ENCODE data around the gene MRPL58. TPM values are rescaled to one million over a fixed set of nuclear protein-coding genes. Genes with fewer than 3 reads are reported as not detected.

Gene MRPL58
- total RNA-seq, 1 donor from 2014 or later: 16.7 TPM

Other genes starting within 250 kb of the MRPL58 start
- 43.7 TPM for gene NAT9, start 236.3 kb upstream of the MRPL58 start, total RNA-seq
- gene GRIN2C, start 152.8 kb upstream of the MRPL58 start, total RNA-seq: 0.43 TPM
- gene FDXR, start 139.7 kb upstream of the MRPL58 start, total RNA-seq: 9.3 TPM
- gene FADS6, start 119.0 kb upstream of the MRPL58 start, total RNA-seq: 0.12 TPM
- gene USH1G, start 89.4 kb upstream of the MRPL58 start, total RNA-seq: 0.09 TPM
- gene OTOP2, start 88.4 kb upstream of the MRPL58 start, total RNA-seq: not detected
- not detected for gene OTOP3, start 76.8 kb upstream of the MRPL58 start, total RNA-seq
- 186 TPM for gene HID1, start 39.9 kb upstream of the MRPL58 start, total RNA-seq
- gene CDR2L, start 25.0 kb upstream of the MRPL58 start, total RNA-seq: 83.8 TPM
- 226 TPM for gene ATP5PD, start 34.3 kb downstream of the MRPL58 start, total RNA-seq
- 28.3 TPM for gene KCTD2, start 34.6 kb downstream of the MRPL58 start, total RNA-seq
- gene SLC16A5, start 75.3 kb downstream of the MRPL58 start, total RNA-seq: 19.9 TPM
- 20.2 TPM for gene ARMC7, start 97.3 kb downstream of the MRPL58 start, total RNA-seq
- 50.0 TPM for gene NT5C, start 119.1 kb downstream of the MRPL58 start, total RNA-seq
- gene JPT1, start 141.8 kb downstream of the MRPL58 start, total RNA-seq: 183 TPM
- 353 TPM for gene SUMO2, start 170.3 kb downstream of the MRPL58 start, total RNA-seq
- 47.3 TPM for gene NUP85, start 193.0 kb downstream of the MRPL58 start, total RNA-seq
- 44.5 TPM for gene GGA3, start 248.9 kb downstream of the MRPL58 start, total RNA-seq
- 55.1 TPM for gene MRPS7, start 249.2 kb downstream of the MRPL58 start, total RNA-seq